Osteoblast (primary cell): ENCODE results near the gene ADAM22. TPM values are rescaled to one million over a fixed set of nuclear protein-coding genes. Genes with fewer than 3 reads are reported as not detected.

Experiments
- DNase-seq: peaks from one replicate; pipeline ENCODE4 v3.0.0; 2011; ENCODE audit warnings: low spot score, mixed read lengths; ENCODE audit not compliant: insufficient read length; ENCODE audit errors: missing footprints
- H2AFZ ChIP-seq: 2 replicates; pipeline ENCODE4 v1.6.0; 2011; ENCODE audit warnings: mild to moderate bottlenecking, low read length
- H3K27ac ChIP-seq: 2 replicates; pipeline ENCODE4 v1.5.1; 2011; ENCODE audit warnings: mild to moderate bottlenecking, low read depth, low read length, moderate library complexity
- H3K27me3 ChIP-seq: 2 replicates; pipeline ENCODE4 v1.6.0; 2012; ENCODE audit warnings: mild to moderate bottlenecking, control low read depth, inconsistent platforms, low read length, moderate library complexity; ENCODE audit not compliant: insufficient read depth
- H3K36me3 ChIP-seq: 2 replicates; pipeline ENCODE4 v1.5.1; 2011; ENCODE audit warnings: mild to moderate bottlenecking, low read length, control low read depth, moderate library complexity; ENCODE audit not compliant: insufficient read depth
- H3K4me1 ChIP-seq: 2 replicates; pipeline ENCODE4 v1.5.1; 2011; ENCODE audit warnings: mild to moderate bottlenecking, low read length, control low read depth, moderate library complexity; ENCODE audit not compliant: insufficient read depth
- H3K4me2 ChIP-seq: 2 replicates; pipeline ENCODE4 v1.6.0; 2011; ENCODE audit warnings: mild to moderate bottlenecking, low read length; ENCODE audit not compliant: insufficient read depth
- H3K4me3 ChIP-seq: fragments of 200-600 bp; sonication (generic); 3 replicates; pipeline ENCODE4 v1.5.1; 2012; ENCODE audit warnings: mild to moderate bottlenecking, low read length, inconsistent platforms; ENCODE audit not compliant: insufficient read depth
- H3K79me2 ChIP-seq: 2 replicates; pipeline ENCODE4 v1.6.0; 2012; ENCODE audit warnings: mild to moderate bottlenecking, low read length, control low read depth, inconsistent platforms; ENCODE audit not compliant: insufficient read depth
- H3K9me3 ChIP-seq: 2 replicates; pipeline ENCODE4 v1.5.1; 2011; ENCODE audit warnings: low read depth, low read length, control low read depth
- H4K20me1 ChIP-seq: 2 replicates; pipeline ENCODE4 v1.6.0; 2012; ENCODE audit warnings: mild to moderate bottlenecking, low read length, control low read depth; ENCODE audit not compliant: insufficient read depth
- total RNA-seq: library from RNA; depleted of rRNA; stranded (reverse); fragments of >200 nt; gene quantifications from 2 replicates; pipeline ENCODE4 v1.2.3, GENCODE V29; 2012
- TF ChIP-seq, protein P1 (sequence below): IDR thresholded peaks from 2 replicates; pipeline ENCODE4 v1.5.1; 2011; ENCODE audit warnings: mild to moderate bottlenecking, low read depth, low read length, moderate library complexity; ENCODE audit errors: extremely low read depth

The ADAM22 gene
- total RNA-seq, 1 donor: 0.36 TPM

- H3K27me3 ChIP-seq: no peaks in the 10 kb centered on the region
- no peak overlapping the region for H3K4me2 ChIP-seq
- H3K4me1 ChIP-seq: no peaks in the 10 kb centered on the region
- no peaks in the 10 kb centered on the region for H3K36me3 ChIP-seq
- H4K20me1 ChIP-seq: no peaks in the 10 kb centered on the region
- no peak overlapping the region for H3K4me3 ChIP-seq
- H3K79me2 ChIP-seq: no peaks in the 10 kb centered on the region
- no peak for DNase-seq
- no peak overlapping the region for H3K27ac ChIP-seq
- no peaks in the 10 kb centered on the region for H3K9me3 ChIP-seq
- TF ChIP-seq, protein P1, sequence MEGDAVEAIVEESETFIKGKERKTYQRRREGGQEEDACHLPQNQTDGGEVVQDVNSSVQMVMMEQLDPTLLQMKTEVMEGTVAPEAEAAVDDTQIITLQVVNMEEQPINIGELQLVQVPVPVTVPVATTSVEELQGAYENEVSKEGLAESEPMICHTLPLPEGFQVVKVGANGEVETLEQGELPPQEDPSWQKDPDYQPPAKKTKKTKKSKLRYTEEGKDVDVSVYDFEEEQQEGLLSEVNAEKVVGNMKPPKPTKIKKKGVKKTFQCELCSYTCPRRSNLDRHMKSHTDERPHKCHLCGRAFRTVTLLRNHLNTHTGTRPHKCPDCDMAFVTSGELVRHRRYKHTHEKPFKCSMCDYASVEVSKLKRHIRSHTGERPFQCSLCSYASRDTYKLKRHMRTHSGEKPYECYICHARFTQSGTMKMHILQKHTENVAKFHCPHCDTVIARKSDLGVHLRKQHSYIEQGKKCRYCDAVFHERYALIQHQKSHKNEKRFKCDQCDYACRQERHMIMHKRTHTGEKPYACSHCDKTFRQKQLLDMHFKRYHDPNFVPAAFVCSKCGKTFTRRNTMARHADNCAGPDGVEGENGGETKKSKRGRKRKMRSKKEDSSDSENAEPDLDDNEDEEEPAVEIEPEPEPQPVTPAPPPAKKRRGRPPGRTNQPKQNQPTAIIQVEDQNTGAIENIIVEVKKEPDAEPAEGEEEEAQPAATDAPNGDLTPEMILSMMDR: no peak
- H2AFZ ChIP-seq: no peak overlapping the region
Measured at GRCh38 chr7:88115258-88115796, 181.3 kb downstream of the ADAM22 start.

DNA sequence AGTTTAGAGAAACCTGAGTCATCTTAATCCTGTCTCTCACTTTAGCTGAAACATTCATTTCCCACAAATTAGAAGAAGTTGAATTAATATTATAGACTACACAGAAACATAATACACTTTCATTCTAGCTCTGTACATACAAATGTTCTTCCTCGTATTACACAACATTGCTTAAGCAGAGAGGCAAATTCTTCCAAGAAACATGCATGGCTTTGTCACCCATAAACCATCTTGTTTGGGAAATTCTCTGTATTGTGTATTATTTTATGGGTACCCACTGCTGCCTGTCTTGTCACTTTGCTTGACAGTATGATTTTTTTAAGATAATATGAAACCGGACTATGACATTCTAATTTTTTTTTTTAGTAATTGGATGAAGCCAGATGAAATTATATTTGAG is 181.8 kb downstream of the ADAM22 start:
- Histone ChIP-seq H3K4me3 (no peak overlapping the region), H3K4me1 (no peaks in the 10 kb centered on the region), H3K4me2 (no peak overlapping the region), H3K9me3 (no peaks in the 10 kb centered on the region), H3K27me3 (no peaks in the 10 kb centered on the region), H3K36me3 (no peaks in the 10 kb centered on the region), H3K27ac (no peak overlapping the region), H3K79me2 (no peaks in the 10 kb centered on the region), H2AFZ (no peak overlapping the region), H4K20me1 (no peaks in the 10 kb centered on the region)
- TF ChIP-seq, protein P1: no peak
- no peak for DNase-seq

DNA sequence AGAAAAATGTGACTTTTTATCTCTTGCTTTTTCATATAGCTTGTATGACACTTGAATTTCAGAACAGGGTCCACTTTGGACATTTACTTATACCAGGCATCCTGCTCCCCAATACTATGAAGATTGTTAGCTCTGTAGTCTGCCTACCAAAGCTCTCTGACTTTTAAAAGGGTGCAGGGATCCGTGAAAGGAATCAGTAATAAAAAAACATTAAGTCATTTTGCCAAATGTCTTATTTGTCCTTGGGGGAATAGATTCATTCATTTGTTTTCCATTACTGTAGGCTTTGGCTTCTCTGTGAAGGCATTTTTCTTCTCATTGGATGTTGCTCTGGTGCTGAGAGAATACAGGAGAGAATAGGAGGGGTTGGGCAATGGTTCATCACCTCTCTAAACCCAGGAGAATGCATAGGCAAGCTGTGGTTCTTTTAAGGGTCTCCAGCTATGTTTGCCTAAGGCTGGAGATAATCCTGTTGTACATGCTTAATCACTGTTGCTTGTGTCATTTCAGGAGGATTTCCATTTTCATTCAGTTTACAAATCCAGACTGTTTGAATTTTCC is 182.3 kb downstream of the ADAM22 start:
- no peaks in the 10 kb centered on the region for H3K27me3 ChIP-seq
- H2AFZ ChIP-seq: no peak overlapping the region
- H4K20me1 ChIP-seq: no peaks in the 10 kb centered on the region
- no peak overlapping the region for H3K4me2 ChIP-seq
- H3K79me2 ChIP-seq: no peaks in the 10 kb centered on the region
- no peaks in the 10 kb centered on the region for H3K4me1 ChIP-seq
- no peak overlapping the region for H3K4me3 ChIP-seq
- no peaks in the 10 kb centered on the region for H3K36me3 ChIP-seq
- no peaks in the 10 kb centered on the region for H3K9me3 ChIP-seq
- no peak for DNase-seq
- no peak overlapping the region for H3K27ac ChIP-seq
- TF ChIP-seq, protein P1: no peak

- Histone ChIP-seq H3K27me3 (no peaks in the 10 kb centered on the region), H3K27ac (no peak overlapping the region), H3K4me3 (no peak overlapping the region), H3K4me2 (no peak overlapping the region), H4K20me1 (no peaks in the 10 kb centered on the region), H3K9me3 (no peaks in the 10 kb centered on the region), H3K4me1 (no peaks in the 10 kb centered on the region), H3K36me3 (no peaks in the 10 kb centered on the region), H2AFZ (no peak overlapping the region), H3K79me2 (no peaks in the 10 kb centered on the region)
- no peak for DNase-seq
- TF ChIP-seq, protein P1: no peak
Measured at GRCh38 chr7:88117325-88117724, 183.3 kb downstream of the ADAM22 start.
